ENCODE measurements around the gene FXYD3.

DNA sequence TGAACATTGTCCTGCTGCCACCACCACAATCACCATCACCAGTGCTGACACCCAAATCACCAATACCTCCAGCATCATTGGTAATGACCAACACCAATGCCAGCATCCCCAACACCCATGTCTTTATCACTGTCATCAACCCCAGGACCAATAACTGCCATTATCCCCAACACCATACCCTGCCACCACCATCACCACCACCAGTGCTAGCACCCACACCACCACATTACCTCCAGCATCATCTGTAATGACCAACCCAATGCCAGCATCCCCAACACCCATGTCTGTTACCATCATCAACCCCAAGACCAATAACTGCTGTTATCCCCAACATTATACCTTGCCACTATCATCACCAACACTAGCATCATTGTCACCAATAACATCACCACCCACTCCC is 16.6 kb downstream of the FXYD3 start:
- TF ChIP-seq, protein P1, sequence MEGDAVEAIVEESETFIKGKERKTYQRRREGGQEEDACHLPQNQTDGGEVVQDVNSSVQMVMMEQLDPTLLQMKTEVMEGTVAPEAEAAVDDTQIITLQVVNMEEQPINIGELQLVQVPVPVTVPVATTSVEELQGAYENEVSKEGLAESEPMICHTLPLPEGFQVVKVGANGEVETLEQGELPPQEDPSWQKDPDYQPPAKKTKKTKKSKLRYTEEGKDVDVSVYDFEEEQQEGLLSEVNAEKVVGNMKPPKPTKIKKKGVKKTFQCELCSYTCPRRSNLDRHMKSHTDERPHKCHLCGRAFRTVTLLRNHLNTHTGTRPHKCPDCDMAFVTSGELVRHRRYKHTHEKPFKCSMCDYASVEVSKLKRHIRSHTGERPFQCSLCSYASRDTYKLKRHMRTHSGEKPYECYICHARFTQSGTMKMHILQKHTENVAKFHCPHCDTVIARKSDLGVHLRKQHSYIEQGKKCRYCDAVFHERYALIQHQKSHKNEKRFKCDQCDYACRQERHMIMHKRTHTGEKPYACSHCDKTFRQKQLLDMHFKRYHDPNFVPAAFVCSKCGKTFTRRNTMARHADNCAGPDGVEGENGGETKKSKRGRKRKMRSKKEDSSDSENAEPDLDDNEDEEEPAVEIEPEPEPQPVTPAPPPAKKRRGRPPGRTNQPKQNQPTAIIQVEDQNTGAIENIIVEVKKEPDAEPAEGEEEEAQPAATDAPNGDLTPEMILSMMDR (IDR thresholded peaks at IDR 0.05 in 4 of 5, conservative IDR thresholded peaks at IDR 0.05 in 1 of 5), result no peak
- TF ChIP-seq POLR2A (IDR thresholded peaks at IDR 0.05), result no peak

All from gastrocnemius medialis (tissue), 4 donors.